GM19397 (cell line): Measurements from ENCODE around the gene SMTNL1.
"Not testable (repeated sequence)": the region's sequence is repeated elsewhere in the genome, so short reads cannot be mapped to it uniquely, and the experiment has no call there.

ENCODE experiments used
- ATAC-seq: cut with Tn5 transposase; IDR thresholded peaks from one replicate; pipeline ENCODE4 v1.9.1; 2021; ENCODE audit warnings: mild to moderate bottlenecking, moderate library complexity; ENCODE audit not compliant: unreplicated experiment

SMTNL1 gene

GRCh38 chr11:57508341-57509170 is 28.8 kb upstream of the SMTNL1 start:
- no peak for ATAC-seq

- ATAC-seq: no peak
Observed at GRCh38 chr11:57511741-57512430, 25.5 kb upstream of the SMTNL1 start.

- ATAC-seq: no peak
Observed at GRCh38 chr11:57512646-57513451, 24.5 kb upstream of the SMTNL1 start.

GRCh38 chr11:57513452-57513795 is 24.0 kb upstream of the SMTNL1 start:
- no peak for ATAC-seq

GRCh38 chr11:57513911-57514537 is 23.4 kb upstream of the SMTNL1 start:
- peak; percentile 28 for ATAC-seq

GRCh38 chr11:57514538-57515331 is 22.7 kb upstream of the SMTNL1 start:
- peak; percentile 46 for ATAC-seq

DNA sequence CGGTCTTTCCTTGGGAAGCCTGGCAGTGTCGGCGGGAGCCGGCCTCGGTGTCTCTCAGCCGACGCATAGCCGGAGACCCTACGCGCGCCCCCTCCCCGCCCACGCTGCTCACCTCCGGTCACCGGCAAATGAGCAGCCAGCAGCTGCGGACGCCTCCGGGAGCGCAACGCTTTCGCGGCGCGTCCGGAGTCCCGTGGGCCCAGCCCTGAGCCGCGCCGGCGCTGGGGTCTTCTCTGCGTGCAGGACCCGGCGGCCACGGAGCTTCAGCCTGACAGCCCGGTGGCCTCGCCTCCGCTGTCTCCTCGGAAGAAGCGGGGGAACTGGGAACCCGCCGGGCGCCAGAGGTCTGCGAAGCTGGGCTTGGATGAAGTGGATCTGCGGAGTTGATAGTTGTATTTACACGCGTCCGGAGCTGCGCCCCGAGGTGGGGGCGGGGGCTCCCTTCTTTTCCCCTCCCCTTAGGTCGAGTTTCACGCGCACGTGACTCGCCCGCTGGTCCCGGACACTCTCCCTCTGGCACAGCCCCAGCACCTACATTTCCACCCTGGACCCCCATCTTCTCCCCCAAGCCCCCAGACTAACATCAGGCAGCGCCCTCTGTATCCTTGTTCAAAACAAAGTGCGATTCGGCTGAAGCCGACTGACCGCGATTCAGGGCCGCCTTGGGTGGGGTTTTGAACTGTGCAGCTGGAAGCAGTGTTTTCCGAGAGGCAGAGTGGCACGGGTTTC is 21.9 kb upstream of the SMTNL1 start, which contains the start of gene SLC43A1:
SLC43A1 (minus strand) TSS at position 371 of the 729 bp plus-strand sequence. CDS start 1,591 bp downstream, outside the sequence.
- peak; percentile 43 for ATAC-seq

DNA sequence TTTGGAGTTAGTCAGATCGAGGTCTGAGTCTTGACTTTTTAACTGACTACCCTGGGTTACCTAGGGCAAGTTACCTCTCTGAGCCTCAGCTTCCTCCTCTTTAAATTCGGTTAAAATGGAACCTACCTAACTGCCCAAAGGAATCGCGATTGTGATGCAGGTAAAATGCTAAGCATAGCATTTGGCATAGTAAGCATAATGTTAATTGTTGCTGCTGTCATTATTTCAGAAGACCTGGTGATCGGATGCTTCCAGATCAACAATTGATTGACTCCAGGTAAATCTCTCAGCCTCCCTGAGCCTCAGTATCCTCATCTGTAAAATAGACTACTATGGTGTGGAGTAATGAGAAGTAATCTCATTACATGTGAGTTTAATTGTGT is 21.3 kb upstream of the SMTNL1 start:
- ATAC-seq: no peak

GRCh38 chr11:57521116-57521515 is 16.3 kb upstream of the SMTNL1 start:
- ATAC-seq: no peak

GRCh38 chr11:57523419-57523818 is 14.0 kb upstream of the SMTNL1 start:
- no peak for ATAC-seq

- ATAC-seq: no peak
Observed at GRCh38 chr11:57527056-57527631, 10.3 kb upstream of the SMTNL1 start.

GRCh38 chr11:57529012-57529411 is 8.4 kb upstream of the SMTNL1 start:
- no peak for ATAC-seq

DNA sequence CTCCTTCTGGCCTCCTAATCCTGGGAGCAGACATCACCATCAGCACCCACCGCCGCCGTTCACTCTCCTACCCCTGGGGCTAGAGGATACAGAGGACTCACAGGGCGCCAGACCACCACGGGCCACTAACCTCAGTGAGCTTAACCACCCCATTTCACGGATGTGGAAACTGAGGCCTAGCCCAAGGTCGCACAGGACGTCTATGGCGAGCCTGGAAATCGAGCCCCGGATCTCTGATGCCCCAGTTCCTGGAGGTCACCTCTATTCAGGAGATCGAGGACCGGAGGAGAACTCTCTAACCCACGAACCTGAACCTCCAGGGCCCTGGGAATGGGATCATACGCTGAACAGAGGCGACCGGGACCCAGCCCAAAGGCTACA is 7.2 kb upstream of the SMTNL1 start:
- ATAC-seq: no peak

- peak; percentile 99 for ATAC-seq
Observed at GRCh38 chr11:57530596-57531507, 6.5 kb upstream of the SMTNL1 start, which contains the start of gene TIMM10. TIMM10 (minus strand) TSS chr11:57530754; CDS start chr11:57530189, 565 bp downstream.

DNA sequence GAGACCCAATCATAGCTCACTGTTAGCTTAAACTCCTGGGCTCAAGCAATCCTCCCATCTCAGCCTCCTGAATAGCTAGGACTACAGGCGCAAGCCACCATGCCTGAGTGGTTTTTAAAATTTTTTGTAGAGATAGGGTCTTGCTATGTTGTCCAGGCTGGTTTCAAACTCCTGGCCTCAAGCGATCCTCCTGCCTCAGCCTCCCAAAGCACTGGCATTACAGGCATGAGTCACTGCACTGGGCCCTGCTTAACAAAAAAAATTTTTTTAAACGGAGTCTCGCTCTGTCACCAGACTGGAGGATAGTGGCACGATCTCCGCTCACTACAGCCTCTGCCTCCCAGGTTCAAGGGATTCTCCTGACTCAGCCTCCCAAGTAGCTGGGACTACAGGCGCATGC is 2.9 kb upstream of the SMTNL1 start:
- not testable (repeated sequence) for ATAC-seq

- no peak for ATAC-seq
Observed at GRCh38 chr11:57539342-57539741, 1.9 kb downstream of the SMTNL1 start.

DNA sequence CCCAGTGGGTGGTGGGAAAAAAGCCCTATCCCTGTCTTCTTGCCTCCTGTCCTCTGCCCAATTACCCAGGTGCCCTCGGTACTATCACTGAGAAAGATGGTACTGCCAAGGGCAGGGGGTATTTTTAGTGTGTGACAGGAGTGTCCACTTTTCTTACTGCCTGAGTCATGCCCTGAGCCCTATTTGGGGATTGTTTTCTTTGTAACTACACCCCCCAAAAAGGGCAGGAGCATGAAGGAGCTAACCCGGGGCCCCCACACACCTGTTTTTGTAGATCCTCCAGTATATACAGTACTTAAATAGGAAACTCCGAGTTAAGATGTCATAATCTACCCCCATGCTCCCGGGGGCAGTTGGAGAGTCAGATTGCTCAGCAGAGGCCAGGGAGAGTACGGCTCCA is 3.8 kb downstream of the SMTNL1 start:
- no peak for ATAC-seq

DNA sequence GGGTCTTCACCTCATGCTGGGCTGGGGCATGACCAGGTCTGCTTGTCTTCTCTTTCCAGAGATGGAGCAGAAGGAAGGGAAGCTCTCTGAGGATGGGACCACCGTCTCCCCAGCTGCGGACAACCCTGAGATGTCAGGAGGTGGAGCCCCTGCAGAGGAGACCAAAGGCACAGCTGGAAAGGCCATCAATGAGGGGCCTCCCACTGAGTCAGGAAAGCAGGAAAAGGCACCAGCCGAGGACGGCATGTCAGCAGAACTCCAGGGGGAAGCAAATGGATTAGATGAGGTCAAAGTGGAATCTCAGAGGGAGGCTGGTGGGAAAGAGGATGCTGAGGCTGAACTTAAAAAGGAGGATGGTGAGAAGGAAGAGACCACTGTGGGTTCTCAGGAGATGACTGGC is 5.2 kb downstream of the SMTNL1 start:
- no peak for ATAC-seq
